22Rv1 (cell line): Measurements from ENCODE around the gene RAC2.

Experiments
- CTCF ChIP-seq: fragments of 450-650 bp; IDR thresholded peaks from 2 replicates; pipeline ENCODE4 v1.5.1; 2017; ENCODE audit warnings: mild to moderate bottlenecking
- ZFX ChIP-seq: fragments of 450-650 bp; IDR thresholded peaks from 2 replicates; pipeline ENCODE4 v1.6.1; 2017; ENCODE audit warnings: antibody characterized with exemption, borderline replicate concordance

- TF ChIP-seq CTCF (no peak), ZFX (no peak)
Measured at GRCh38 chr22:37229805-37230672, 14.0 kb downstream of the RAC2 start.
